Endothelial cell of umbilical vein (primary cell): ENCODE results near the gene MTAP. TPM values are rescaled to one million over a fixed set of nuclear protein-coding genes. Genes with fewer than 3 reads are reported as not detected.

Source experiments
- BruUV-seq: library from RNA; stranded (reverse); fragments of 400-500 nt; replicated peaks from 2 replicates; lab custom pipeline; 2021; lab: Mats Ljungman, UMichigan
- CTCF ChIA-PET: fragments of 300-600, 350-600 bp; sonication (Branson Sonifier 250); formaldehyde crosslinking; loops from one replicate; lab custom pipeline; 2021; ENCODE audit warnings: antibody characterized with exemption, inconsistent platforms; lab: Charles Lee
- POLR2A ChIA-PET: fragments of 300-600, 350-600 bp; sonication (Branson Sonifier 250); formaldehyde crosslinking; loops from one replicate; lab custom pipeline; 2021; ENCODE audit warnings: antibody characterized with exemption, inconsistent platforms; lab: Charles Lee
- DNase-seq: peaks from one replicate; pipeline ENCODE4 v3.0.0-alpha.2; 2011; ENCODE audit warnings: low read depth, low spot score
- FAIRE-seq: peaks from 2 replicates; lab custom pipeline; 2011; peaks lifted over from hg19 to GRCh38; lab: Jason Lieb, UNC
- H2AFZ ChIP-seq: 2 replicates; pipeline ENCODE4 v1.6.0; 2012; ENCODE audit warnings: low read depth, low read length, control low read depth, inconsistent platforms
- H3K27ac ChIP-seq: 2 replicates; pipeline ENCODE4 v1.5.1; 2011; ENCODE audit warnings: low read depth, mild to moderate bottlenecking, control low read depth, low read length, moderate library complexity; ENCODE audit not compliant: insufficient read depth
- H3K27me3 ChIP-seq, 2 experiments: 2 replicates each; pipeline versions ENCODE4 v1.6.0 to v1.6.1; 2011; ENCODE audit warnings: low read length in 2 of 2, mixed read lengths in 1 of 2; ENCODE audit not compliant: control insufficient read depth in 2 of 2, insufficient read depth in 2 of 2
- H3K36me3 ChIP-seq, 2 experiments: 2 replicates in 1 of 2; 3 replicates in 1 of 2; pipeline ENCODE4 v1.5.1; 2011; ENCODE audit warnings: low read length in 2 of 2, mild to moderate bottlenecking in 1 of 2, moderate library complexity in 1 of 2; ENCODE audit not compliant: control insufficient read depth in 2 of 2, insufficient read depth in 2 of 2; ENCODE audit errors: extremely low read depth in 1 of 2
- H3K4me1 ChIP-seq: 3 replicates; pipeline ENCODE4 v1.5.1; 2011; ENCODE audit warnings: mild to moderate bottlenecking, low read length; ENCODE audit not compliant: control insufficient read depth, insufficient read depth; ENCODE audit errors: extremely low read depth
- H3K4me2 ChIP-seq: 2 replicates; pipeline ENCODE4 v1.6.1; 2011; ENCODE audit warnings: low read length, control low read depth, mixed read lengths; ENCODE audit not compliant: insufficient read depth
- H3K4me3 ChIP-seq, 3 experiments: fragments of 200-600 bp in 1 of 3; sonication (generic), shearing (Covaris generic) in 1 of 3; replicated peaks in 1 of 3; 2 replicates each; pipeline ENCODE4 v1.5.1; 2011 to 2016; ENCODE audit warnings: control low read depth in 3 of 3, low read length in 3 of 3, mild to moderate bottlenecking in 2 of 3, inconsistent platforms in 1 of 3, low read depth in 1 of 3, moderate library complexity in 1 of 3; ENCODE audit not compliant: insufficient read depth in 1 of 3
- H3K79me2 ChIP-seq: 2 replicates; pipeline ENCODE4 v1.6.0; 2012; ENCODE audit warnings: low read length, inconsistent platforms; ENCODE audit not compliant: control insufficient read depth, insufficient read depth
- H3K9ac ChIP-seq: replicated peaks from 2 replicates; pipeline ENCODE3; 2011; ENCODE audit warnings: low read length, control low read depth; ENCODE audit not compliant: insufficient read depth; ENCODE audit errors: extremely low read depth
- H3K9me1 ChIP-seq: replicated peaks from 3 replicates; pipeline ENCODE4 v1.6.0; 2011; ENCODE audit warnings: mild to moderate bottlenecking, low read length; ENCODE audit not compliant: control insufficient read depth, insufficient read depth; ENCODE audit errors: extremely low read depth
- H3K9me3 ChIP-seq: replicated peaks from 2 replicates; pipeline ENCODE4 v1.5.1; 2012; ENCODE audit warnings: low read length, inconsistent platforms; ENCODE audit not compliant: control insufficient read depth, insufficient read depth
- H4K20me1 ChIP-seq: replicated peaks from 2 replicates; pipeline ENCODE3; 2011; ENCODE audit warnings: mild to moderate bottlenecking, low read length; ENCODE audit not compliant: control insufficient read depth, insufficient read depth; ENCODE audit errors: extremely low read depth
- EZH2 ChIP-seq: IDR thresholded peaks from 2 replicates; pipeline ENCODE4 v1.6.1; 2012; ENCODE audit warnings: borderline replicate concordance, low read depth, mild to moderate bottlenecking, moderate library complexity, low read length, inconsistent platforms; ENCODE audit not compliant: severe bottlenecking
- FOS ChIP-seq: IDR thresholded peaks from 2 replicates; pipeline ENCODE4 v1.6.1; 2011; ENCODE audit warnings: mild to moderate bottlenecking, low read length, moderate library complexity, borderline replicate concordance; ENCODE audit not compliant: insufficient read depth
- GATA2 ChIP-seq: IDR thresholded peaks from 2 replicates; pipeline ENCODE4 v1.7.0; 2011; ENCODE audit warnings: low read depth, mild to moderate bottlenecking, moderate library complexity, mixed read lengths, low read length; ENCODE audit not compliant: insufficient read length, insufficient read depth
- JUN ChIP-seq: IDR thresholded peaks from 2 replicates; pipeline ENCODE4 v1.6.1; 2011; ENCODE audit warnings: borderline replicate concordance, low read depth; ENCODE audit not compliant: insufficient read length, insufficient read depth
- MYC ChIP-seq: IDR thresholded peaks from one replicate; pipeline ENCODE4 v1.6.1; 2011; ENCODE audit warnings: mild to moderate bottlenecking, low read depth, low read length
- POLR2A ChIP-seq: IDR thresholded peaks from 2 replicates; pipeline ENCODE4 v1.6.1; 2012; ENCODE audit warnings: low read depth, mild to moderate bottlenecking, control low read depth, low read length
- POLR2AphosphoS5 ChIP-seq: IDR thresholded peaks from 2 replicates; pipeline ENCODE4 v1.6.1; 2012; ENCODE audit warnings: low read depth, mild to moderate bottlenecking, control low read depth, low read length, moderate library complexity; ENCODE audit not compliant: insufficient read depth
- dilution Hi-C: fragments of 300-500 bp; cut with MboI; formaldehyde crosslinking; loops from one replicate; pipeline ENCODE4 v1.15.0; 2019; ENCODE audit warnings: low sequenced_read_pairs; ENCODE audit not compliant: extremely low pct_ligation_motif_present
- intact Hi-C: fragments of 100-400 bp; cut with micrococcal nuclease; formaldehyde crosslinking; loops from one replicate; pipeline ENCODE4 v1.10.0; 2022
- polyA plus RNA-seq, 4 experiments: library from polyadenylated mRNA; depleted of rRNA in 3 of 4; stranded (reverse) in 3 of 4; unstranded in 1 of 4; fragments of >200 nt; gene quantifications; 2 replicates each; pipeline versions ENCODE4 v1.2.1 to v1.2.3, GENCODE V29; 2011 to 2012; ENCODE audit warnings: missing spikeins in 1 of 4
- total RNA-seq: library from RNA; stranded (reverse); gene quantifications from 2 replicates; pipeline ENCODE4 v1.2.3, GENCODE V29; 2021
- TF ChIP-seq, protein P1 (sequence below), 2 donors: IDR thresholded peaks; 1 replicate in 1 of 2; 2 replicates in 1 of 2; pipeline ENCODE4 v1.5.1; 2011; ENCODE audit warnings: low read length in 2 of 2, mild to moderate bottlenecking in 2 of 2, moderate library complexity in 2 of 2, control low read depth in 1 of 2, inconsistent platforms in 1 of 2, low read depth in 1 of 2; ENCODE audit not compliant: insufficient read depth in 1 of 2; ENCODE audit errors: extremely low read depth in 1 of 2
- TF ChIP-seq, protein P2 (sequence below): IDR thresholded peaks from 2 replicates; pipeline ENCODE4 v1.6.1; 2011; ENCODE audit not compliant: insufficient read depth, insufficient read length

MTAP gene
- total and polyA plus RNA-seq, 2 donors (not counting 3 experiments of a cell fraction or from before 2014, with no cell fraction given) = 11.3 to 55.1 TPM

DNA sequence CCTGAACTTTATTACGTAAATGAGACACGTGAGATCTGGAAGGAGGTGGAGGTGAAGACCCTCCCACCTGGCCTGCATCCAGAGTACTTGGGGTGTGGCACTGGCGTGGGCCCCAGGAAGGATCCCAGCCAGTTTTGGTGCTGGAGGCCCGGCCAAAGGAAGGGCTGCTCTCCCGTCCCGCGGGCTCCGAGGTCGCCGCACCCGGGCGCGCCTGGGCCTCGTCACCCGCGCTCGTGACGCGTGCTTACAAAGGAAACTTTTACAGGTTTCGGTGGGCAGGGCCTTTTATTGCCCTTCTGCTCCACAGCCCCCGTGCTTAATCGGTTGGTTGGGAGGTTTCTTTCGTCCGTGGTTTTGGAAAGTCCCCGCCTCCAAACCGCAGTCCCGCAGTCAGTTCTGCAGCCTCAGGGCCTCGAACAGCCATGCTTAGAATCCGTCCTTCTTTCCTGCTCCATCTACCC, 162.5 kb downstream of the MTAP start:
- peak overlapping the region; percentile 94 for H3K4me2 ChIP-seq
- dilution Hi-C loops = no loop called here
- intact Hi-C loops = loop anchor here (1.0 to 2.0 kb wide), 7 partner anchors 46 to 274 kb away; no protein-coding TSS in a partner anchor
- H2AFZ ChIP-seq = peak overlapping the region; percentile 96
- H3K9me3 ChIP-seq = no peaks in the 10 kb centered on the region
- BruUV-seq = no TSS peak
- ChIA-PET CTCF (interaction anchor here (0.7 to 1.5 kb wide), 2 partner anchors 43 to 147 kb away, joined by 4 read pairs; no protein-coding TSS in a partner anchor), POLR2A (no interaction called here)
- no peaks in the 10 kb centered on the region for H3K36me3 ChIP-seq
- H3K4me1 ChIP-seq = peaks cover 28% of the 10 kb centered on the region
- peaks cover 2% of the 10 kb centered on the region for H4K20me1 ChIP-seq
- FAIRE-seq (no peak), DNase-seq (peak; percentile 27)
- peak overlapping the region; percentile 46 for H3K9ac ChIP-seq
- no peaks in the 10 kb centered on the region for H3K79me2 ChIP-seq
- no peak overlapping the region for H3K27ac ChIP-seq
- TF ChIP-seq GATA2 (no peak), JUN (no peak), MYC (no peak), POLR2AphosphoS5 (no peak), POLR2A (no peak), EZH2 (no peak), FOS (no peak)
- TF ChIP-seq, protein P1, sequence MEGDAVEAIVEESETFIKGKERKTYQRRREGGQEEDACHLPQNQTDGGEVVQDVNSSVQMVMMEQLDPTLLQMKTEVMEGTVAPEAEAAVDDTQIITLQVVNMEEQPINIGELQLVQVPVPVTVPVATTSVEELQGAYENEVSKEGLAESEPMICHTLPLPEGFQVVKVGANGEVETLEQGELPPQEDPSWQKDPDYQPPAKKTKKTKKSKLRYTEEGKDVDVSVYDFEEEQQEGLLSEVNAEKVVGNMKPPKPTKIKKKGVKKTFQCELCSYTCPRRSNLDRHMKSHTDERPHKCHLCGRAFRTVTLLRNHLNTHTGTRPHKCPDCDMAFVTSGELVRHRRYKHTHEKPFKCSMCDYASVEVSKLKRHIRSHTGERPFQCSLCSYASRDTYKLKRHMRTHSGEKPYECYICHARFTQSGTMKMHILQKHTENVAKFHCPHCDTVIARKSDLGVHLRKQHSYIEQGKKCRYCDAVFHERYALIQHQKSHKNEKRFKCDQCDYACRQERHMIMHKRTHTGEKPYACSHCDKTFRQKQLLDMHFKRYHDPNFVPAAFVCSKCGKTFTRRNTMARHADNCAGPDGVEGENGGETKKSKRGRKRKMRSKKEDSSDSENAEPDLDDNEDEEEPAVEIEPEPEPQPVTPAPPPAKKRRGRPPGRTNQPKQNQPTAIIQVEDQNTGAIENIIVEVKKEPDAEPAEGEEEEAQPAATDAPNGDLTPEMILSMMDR (IDR thresholded peaks at IDR 0.05; ENCODE audit: extremely low read depth in 1 of 2, insufficient read depth in 1 of 2, low read depth in 1 of 2, low read length in 2 of 2) = no peak
- TF ChIP-seq, protein P2, sequence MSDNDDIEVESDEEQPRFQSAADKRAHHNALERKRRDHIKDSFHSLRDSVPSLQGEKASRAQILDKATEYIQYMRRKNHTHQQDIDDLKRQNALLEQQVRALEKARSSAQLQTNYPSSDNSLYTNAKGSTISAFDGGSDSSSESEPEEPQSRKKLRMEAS = no peak
- peak overlapping the region; percentile 34 to 46 (median 40) for H3K4me3 ChIP-seq
- peaks cover 52 to 79% of the 10 kb centered on the region in 2 experiments for H3K27me3 ChIP-seq
- no peaks in the 10 kb centered on the region for H3K9me1 ChIP-seq
